Amniotic stem cell (primary cell): ENCODE data around the gene TMEM121B.

Experiments
- DNase-seq: peaks from one replicate; lab custom pipeline; 2025; lab: John Stamatoyannopoulos, UW

TMEM121B gene

DNA sequence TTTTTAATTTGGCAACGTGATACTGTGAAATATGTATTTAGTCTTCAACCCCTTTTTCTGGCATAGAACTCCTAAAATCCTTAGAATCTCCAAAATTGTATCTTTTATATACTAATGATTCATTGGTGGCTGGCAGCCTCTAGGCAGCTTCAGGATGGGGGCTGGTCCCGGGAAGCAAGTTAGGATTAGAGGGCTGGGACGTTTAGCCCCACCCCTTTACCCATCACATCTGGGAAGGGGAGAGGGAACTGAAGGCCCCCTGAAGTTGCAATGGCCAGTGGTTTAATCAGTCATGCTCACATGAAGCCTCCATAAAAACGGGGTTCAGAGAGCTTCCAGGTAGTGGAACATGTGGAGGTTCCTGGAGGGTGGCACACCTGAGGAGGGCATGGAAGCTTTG is 29.3 kb downstream of the TMEM121B start:
- no peak for DNase-seq

DNA sequence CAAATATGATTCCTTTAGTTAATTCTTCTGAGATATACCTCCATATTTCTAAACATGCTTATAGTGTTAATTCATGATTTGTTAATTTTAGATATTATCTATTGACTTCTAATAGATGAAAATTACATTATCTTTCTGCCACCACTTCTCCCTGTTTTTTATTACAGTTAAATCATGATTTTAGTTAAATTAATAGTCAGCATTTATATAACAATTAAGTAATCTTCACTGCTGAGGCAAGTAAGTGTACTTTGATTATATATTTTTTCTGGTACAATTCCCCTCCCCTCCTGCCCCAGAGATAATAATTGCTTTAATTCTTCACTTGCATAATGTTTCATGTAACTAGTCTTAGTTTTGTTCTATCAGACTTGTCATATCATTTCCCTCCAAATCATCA is 30.6 kb downstream of the TMEM121B start:
- DNase-seq = no peak

DNA sequence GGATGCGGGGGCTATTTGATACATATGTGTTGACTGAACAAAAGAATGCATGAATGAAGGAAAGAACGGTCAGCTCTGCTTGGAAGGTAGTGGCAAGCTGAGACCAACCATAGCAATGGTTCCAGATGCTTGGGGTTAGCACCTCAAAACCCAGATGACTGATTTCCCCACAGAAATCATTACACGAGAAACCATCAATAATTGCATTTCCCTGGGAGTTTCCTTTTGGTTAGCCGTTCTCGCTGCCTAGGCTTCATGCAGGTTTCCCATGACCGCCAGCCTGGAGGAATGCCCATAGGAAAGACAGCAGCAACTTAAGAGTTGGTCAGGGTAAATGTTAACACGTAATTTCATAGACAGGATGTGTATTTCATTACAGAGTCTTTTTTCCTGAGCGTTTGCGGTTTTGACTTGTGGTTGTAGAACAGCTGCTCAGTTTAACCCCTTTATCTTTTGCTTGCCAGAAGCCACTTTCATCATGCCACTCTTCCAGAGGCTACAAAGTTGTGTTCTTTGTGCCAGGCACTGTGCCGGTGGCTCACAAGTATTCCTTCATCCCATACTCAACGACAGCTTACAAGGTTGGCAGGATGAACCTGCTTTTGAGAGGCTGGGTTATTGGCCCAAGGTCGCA is 33.5 kb downstream of the TMEM121B start:
- no peak for DNase-seq

DNA sequence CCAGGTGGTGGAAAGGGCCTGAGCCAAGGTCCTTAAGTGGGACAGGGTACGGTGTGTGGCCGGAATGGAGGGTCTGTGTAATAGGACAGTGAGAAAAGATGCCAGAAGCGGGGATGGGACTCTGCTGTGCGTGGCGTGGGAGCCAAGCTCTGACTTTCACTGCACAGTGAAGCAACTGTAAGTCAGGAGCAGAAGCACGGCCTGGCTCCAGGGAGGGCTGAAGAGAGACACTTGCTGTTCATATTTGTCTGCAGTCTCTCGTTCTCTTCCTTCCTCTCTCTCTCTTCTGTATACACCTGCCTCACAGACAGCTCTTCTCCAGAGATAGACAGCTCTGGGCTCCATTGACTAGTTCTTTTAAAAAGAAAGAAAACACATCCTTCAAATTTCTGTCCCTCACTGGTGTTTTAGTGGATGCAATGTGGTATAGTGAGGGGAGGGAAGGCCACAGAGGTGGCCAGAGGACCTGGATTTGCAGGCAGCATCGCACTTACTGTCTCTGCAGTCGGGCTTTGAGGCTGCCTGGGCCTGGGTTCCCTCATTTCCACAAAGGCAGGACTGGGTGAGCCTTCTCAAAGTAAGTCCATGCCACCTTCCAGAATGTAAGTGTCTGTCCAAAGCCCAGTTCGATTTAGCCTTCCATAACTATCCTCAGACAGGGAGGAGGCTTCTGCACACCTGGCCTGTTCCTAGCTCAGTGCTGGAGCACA is 34.2 kb downstream of the TMEM121B start:
- no peak for DNase-seq

DNA sequence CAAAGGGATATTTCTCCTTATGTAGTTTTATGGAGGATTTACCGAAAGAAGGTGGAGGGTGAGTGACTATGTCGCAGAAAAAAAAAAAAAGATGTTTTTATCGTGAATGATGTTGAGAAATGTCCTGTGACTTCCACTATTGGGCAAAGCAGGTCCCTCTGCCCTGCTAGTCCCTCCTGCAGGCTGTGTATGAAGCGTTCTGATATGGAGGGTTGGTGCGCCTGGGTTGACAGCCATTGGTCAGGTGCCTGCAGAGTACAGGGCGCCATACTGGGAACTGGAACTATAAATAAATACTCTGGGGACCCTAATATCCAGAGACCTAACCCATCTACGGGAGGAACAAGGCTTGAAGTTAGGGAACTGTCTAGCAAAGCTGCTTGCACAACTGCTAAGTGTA is 34.9 kb downstream of the TMEM121B start:
- no peak for DNase-seq

DNA sequence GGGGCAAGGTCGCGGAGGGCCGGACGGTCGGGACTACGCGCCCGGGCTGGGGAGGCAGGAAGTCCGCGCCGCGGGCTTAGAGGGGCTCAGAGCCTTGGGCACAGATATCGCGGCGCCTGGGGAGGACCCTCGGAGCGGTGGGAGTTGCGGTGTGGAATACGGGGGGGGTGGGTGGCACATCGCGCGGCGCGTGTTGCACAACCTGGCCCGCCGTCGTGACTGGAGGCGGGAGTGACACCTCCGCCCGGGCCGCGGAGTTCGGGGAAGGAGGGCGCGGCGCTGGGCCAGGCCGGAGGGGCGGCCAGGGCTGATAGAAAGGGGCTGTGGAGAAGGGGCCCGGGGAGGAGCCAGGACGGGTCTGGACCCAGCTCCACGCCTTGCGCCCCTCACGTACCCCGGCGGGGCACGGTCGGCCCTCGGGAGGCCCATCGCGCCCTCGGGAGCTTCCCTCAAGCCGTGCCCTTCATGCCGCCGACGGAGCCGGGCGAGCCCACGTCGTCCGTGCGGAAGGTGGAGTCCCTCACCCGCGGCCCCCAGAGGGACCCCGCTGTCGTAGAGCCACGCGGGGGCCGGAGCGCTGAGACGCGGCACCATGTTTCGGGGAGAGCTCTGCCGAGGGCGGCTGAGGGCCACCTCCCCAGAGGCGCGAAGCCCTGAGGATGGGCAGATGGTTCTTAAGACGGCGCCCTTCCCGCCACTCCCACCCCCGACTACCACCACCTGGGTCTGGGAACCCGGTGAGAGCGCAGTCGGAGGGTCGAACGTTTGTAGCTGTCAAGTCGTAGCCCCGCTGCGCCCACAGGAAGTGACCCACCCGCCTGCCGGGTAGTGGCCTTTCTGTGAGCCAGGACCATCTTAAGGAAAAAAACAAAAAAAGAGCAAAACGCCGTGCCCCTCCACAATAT is 35.6 kb downstream of the TMEM121B start:
- DNase-seq = no peak

DNA sequence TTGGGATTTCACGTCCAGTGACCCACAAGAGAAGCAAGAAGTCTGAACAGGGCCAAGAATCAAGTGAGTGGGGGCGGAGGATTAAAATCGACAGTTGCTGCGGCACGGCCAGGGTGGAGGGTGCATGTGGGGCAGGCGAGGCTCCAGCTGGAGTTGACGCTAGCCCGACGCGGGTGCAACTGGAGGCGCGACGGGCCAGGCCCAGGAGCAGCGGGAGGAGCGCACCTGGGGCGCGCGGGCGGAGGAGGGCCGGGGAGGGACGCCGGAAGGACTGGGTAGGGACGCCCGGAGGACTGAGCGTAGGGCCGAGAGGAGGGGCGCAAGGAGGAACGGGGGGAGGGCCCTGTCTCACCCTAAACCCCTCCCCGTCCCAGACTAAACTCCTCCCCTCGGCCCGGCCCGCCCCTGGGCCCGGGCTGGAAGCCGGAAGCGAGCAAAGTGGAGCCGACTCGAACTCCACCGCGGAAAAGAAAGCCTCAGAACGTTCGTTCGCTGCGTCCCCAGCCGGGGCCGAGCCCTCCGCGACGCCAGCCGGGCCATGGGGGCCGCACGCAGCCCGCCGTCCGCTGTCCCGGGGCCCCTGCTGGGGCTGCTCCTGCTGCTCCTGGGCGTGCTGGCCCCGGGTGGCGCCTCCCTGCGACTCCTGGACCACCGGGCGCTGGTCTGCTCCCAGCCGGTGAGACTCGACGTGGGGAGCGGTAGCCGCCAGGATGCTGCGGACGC is 36.4 kb downstream of the TMEM121B start, which contains the start of gene IL17RA:
Gene IL17RA (plus strand): TSS at position 447 of the 723 bp plus-strand sequence. CDS start 92 bp downstream, at position 539.
- peak; percentile 73 for DNase-seq

DNA sequence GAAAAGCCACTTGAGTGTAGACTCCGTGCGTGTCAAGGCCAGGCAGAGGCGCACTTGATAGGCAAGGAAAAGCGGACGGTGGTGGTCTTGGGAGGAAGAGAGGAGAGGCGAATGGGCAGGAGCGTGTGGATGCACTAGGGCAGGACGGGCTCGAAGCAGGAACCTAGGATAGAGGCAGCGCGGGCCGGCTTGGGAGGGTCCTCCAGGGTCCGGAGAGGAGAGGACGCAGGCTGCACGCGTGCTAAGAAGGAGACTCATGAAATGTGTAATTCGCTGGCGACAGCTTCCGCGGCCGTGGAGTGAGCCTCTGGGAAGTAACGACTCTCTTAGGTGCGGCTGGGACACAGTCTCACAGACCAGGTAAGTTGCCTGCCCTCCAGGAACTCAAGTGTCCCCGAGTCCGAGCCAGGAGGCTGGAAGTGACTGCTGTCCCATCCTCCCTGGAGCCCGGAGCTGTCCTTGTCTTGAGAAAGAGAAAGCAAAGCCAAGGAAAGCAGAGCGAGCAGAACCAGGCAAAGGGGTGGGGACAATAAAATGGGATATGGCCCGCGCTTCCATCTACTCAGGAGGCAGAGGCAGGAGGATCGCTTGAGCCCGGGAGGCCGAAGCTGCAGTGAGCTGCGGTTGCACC is 37.2 kb downstream of the TMEM121B start:
- DNase-seq = no peak

DNA sequence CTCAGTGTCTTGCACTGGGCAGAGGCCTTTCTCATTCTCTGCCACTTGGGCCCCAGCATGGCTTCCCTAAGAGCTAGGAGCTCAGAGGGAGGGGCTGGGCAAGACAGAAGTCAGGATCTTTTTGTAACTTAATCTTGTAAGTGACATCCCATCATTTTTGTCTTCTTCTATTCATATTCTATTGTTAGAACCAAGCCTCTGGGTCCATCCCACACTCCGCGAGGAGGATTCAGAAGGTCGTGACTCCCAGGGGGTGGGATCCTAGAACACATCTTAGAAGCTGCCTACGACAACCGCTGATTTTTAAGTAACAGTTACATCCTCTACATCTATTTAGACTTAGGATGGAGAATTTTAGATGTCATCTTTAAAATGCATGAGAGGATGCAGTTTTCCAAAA is 37.9 kb downstream of the TMEM121B start:
- DNase-seq = no peak

DNA sequence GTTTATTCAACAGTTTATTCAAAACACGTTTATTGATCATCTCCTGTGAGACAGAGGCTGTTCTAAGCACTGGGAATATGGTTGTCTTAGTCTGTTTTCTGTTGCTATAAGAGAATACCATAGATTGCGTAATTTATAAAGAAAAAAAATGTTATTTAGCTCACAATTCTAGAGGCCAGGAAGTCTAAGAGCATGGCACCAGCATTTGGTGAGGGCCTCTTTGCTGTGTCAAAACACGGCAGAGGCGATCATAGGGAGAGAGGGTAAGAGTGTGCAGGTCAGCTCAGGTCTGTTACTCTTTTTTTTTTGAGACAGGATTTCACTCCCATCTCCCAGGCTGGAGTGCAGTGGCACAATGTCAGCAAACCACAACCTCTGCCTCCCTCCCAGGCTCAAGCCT is 41.6 kb downstream of the TMEM121B start:
- no peak for DNase-seq

DNA sequence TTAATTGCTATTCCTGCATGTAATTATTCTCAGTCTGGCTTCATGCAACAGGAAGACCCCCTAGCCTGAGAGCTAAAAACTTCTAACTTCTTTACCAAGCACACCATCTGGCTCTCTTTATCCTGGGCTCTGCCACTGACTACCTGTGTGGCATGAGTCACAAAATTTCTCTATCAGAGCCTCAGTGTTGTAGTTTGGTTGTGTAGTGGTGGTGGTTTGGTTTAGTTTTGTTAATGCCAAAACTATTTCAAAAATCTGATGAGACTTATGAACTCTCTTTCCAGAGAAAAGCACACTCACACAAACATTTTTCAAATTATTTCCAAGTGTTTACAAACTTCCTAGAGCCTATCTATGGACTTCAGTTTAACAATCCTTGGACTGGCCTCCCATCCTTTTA is 43.9 kb downstream of the TMEM121B start:
- DNase-seq = no peak

DNA sequence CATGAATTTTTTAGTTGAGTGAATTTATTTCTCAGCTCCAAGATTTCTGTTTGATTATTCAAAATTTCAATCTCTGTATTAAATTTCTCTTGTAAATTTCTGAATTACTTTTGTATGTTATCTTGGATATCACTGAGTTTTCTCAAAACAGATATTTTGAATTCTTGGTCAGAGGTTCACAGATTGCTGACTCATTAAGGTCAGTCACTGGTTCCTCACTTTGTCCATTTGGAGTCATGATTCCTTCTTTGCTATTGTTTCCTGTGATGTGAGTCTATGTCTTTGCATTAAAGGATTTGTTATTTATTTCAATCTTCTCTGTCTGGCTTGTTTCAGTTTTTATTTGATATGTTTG is 46.5 kb downstream of the TMEM121B start:
- DNase-seq = no peak

DNA sequence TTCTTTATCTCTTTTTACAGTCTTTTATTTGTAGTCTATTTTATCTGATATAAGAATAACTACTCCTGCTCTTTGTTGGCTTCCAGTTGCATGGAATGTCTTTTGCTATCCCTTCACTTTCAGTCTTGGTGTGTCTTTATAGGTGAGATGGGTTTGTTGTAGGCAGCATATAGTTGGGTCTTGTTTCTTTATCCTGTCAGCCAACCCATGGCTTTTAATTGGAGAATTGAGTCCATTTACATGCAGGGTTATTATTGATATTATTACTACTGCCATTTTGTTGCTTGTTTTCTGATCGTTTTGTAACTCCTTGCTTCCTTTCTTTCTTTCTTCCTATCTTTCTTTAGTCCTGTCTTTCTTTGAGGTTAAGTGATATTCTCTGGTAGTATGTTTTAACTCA is 48.3 kb downstream of the TMEM121B start:
- DNase-seq = no peak
